ENCODE measurements around the gene WDR89.

- TF ChIP-seq CTCF (conservative IDR thresholded peaks at IDR 0.05; ENCODE audit: low read length) = no peak
- TF ChIP-seq EZH2phosphoT487 (IDR thresholded peaks at IDR 0.05; ENCODE audit: borderline replicate concordance) = no peak
Observed at GRCh38 chr14:63685401-63685800, 43.7 kb upstream of the WDR89 start.
